Inferior parietal cortex (tissue), 1 donor: ENCODE measurements around the gene OR56A4.
A peak's percentile ranks its signal among the peaks of the same experiment; 100 is the strongest.

Experiments used
- DNase-seq: peaks from one replicate; pipeline ENCODE4 v3.0.0-alpha.2; 2016; ENCODE audit errors: extremely low spot score

Gene OR56A4, protein sequence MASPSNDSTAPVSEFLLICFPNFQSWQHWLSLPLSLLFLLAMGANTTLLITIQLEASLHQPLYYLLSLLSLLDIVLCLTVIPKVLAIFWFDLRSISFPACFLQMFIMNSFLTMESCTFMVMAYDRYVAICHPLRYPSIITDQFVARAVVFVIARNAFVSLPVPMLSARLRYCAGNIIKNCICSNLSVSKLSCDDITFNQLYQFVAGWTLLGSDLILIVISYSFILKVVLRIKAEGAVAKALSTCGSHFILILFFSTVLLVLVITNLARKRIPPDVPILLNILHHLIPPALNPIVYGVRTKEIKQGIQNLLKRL

GRCh38 chr11:6006846-6007245, at the start of gene OR56A4:
Gene OR56A4 (minus strand): TSS chr11:6006946. CDS start chr11:6002992, 3,954 bp downstream.
- DNase-seq: no peak

- no peak for DNase-seq
Measured at GRCh38 chr11:6055569-6055968, 48.8 kb upstream of the OR56A4 start.

GRCh38 chr11:6052374-6052773, 45.6 kb upstream of the OR56A4 start:
- no peak for DNase-seq

DNA sequence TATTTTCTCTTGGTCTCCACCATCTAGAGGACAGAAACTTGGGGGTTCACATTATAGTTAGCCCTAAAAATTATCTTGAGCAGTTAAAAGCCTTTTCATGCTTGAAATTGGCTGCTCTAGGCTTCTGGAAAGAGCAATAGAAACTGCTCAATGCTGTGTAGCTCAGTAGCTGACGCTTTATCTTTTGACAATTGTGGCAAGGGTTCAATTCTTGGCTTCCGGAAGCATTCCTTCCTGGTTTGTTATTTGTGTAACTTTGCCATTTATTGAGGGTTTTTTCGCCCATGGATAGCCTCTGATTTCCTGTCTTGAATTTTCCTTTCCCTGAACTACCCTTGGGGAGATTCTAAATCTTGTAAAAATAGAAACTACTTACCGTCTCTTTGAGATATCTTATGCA, 34.1 kb upstream of the OR56A4 start:
- no peak for DNase-seq

DNA sequence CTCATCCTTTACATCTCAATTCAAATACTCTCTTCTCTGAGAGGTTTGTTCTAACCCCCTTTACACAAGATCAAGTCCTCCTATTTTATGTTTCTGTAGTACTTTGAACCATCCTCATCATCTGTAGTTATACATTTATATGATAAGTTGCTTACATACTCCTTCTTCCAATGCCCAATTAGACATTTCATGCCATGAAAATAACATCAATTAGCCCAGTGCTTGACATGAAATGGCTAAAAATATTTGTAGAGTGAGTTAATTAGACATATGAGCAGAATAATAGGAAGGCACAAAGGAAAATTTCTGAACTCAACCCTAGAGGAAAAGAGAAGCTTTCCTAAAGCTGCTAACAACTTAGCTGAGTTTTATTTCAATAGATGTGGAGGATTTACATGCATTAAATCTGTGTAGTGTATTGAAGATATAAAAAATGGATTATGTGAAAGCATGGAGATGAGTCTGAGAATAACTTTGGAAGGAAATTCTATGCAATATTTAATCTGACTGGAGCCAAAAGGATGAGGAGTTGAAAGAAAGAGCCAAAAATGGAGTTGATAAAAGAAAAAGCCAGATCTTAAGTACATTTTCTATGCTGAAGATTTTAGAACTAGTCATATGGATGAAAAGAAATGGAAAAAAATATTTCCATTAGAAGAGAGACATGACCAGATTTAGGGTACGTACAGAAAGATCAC, 24.1 kb upstream of the OR56A4 start, which contains the start of gene OR56A1:
Gene OR56A1, minus strand, starts transcription at position 51 of the 698 bp plus-strand sequence. CDS start 3,066 bp downstream, outside the sequence.
- DNase-seq: no peak

- DNase-seq: no peak
Measured at GRCh38 chr11:6027501-6027900, 20.8 kb upstream of the OR56A4 start.

DNA sequence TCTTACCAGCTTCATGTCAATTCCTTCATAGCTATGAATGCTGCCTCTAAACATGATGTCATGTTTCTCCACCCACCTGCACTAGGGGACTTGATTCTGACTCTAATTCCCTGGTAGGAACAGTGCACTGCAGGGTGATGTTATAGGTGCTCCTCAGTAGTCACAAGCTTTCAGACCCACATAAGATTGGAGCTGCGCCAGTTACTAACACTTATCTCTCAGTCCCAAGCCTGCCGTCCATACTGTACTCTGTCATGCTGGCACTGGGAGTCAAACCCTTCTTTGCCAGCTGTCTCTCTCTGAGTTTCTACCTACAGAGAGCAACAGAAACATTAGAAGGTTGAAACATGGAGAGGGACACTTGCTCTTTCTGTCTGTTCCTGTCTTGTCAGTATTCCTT, 18.3 kb upstream of the OR56A4 start:
- DNase-seq: no peak

GRCh38 chr11:6022956-6023355, 16.2 kb upstream of the OR56A4 start:
- peak; percentile 69 for DNase-seq

GRCh38 chr11:6013042-6013441, 6.3 kb upstream of the OR56A4 start:
- no peak for DNase-seq

GRCh38 chr11:6012035-6012668, 5.4 kb upstream of the OR56A4 start:
- DNase-seq: no peak

- DNase-seq: no peak
Measured at GRCh38 chr11:6006395-6006794, 351 bp downstream of the OR56A4 start.

DNA sequence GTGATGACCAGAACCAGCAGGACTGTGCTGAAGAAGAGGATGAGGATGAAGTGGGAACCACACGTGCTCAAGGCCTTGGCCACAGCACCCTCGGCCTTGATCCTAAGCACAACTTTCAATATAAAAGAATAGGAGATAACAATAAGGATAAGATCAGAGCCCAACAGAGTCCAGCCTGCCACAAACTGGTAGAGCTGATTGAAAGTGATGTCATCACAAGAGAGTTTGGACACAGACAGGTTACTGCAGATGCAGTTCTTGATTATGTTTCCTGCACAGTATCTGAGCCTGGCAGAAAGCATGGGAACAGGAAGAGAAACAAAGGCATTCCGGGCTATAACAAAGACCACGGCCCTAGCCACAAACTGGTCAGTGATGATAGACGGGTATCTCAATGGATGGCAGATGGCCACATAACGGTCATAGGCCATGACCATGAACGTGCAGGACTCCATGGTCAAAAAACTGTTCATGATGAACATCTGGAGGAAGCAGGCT, 4.5 kb downstream of the OR56A4 start:
- DNase-seq: no peak

- DNase-seq: no peak
Measured at GRCh38 chr11:5994791-5995190, 12.0 kb downstream of the OR56A4 start.

- no peak for DNase-seq
Measured at GRCh38 chr11:5992604-5993251, 14.0 kb downstream of the OR56A4 start.

- no peak for DNase-seq
Measured at GRCh38 chr11:5992150-5992549, 14.6 kb downstream of the OR56A4 start.

DNA sequence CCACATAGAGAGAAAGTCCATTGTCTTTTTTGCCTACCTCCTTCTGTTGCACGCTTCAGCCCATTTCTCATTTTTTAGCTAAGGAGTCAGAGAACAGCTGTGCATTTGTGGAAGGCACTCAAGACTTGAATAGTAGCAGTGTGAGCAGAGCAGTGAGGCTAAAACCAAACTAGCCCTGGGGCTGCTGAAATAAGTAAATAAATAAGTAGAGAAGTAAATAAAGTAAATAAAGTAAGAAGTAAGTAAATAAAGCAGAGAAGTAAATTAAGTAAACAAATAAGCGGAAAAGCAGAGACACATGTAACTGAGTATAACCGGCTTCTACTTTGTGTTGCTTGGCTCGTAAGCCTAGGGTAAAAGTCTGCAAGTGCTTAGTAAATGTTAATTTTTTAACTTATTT, 17.5 kb downstream of the OR56A4 start:
- no peak for DNase-seq

DNA sequence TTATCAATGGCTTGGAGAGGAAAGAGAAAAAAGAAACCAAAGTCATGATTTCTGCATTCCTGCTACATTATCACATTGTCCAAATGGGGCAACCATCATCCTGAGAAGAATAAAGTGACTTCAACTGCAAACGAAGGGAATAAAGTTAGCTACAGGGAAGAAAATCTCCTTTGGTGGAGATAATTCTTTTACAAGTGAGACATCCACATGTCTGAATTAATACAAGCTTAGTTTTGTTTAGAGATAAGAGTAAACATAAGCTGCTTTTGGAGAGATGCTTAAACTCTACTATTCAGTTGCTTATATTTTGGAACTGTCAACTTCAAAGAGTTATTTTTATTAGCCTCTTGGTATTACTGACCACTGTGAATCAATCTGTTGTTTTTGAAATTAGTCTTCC, 19.9 kb downstream of the OR56A4 start, which contains the start of gene OR52L1:
Gene OR52L1, minus strand, starts transcription at position 101 of the 400 bp plus-strand sequence. Its CDS starts 55 bp downstream, at position 46.
- no peak for DNase-seq

- no peak for DNase-seq
Measured at GRCh38 chr11:5983443-5983842, 23.3 kb downstream of the OR56A4 start.

DNA sequence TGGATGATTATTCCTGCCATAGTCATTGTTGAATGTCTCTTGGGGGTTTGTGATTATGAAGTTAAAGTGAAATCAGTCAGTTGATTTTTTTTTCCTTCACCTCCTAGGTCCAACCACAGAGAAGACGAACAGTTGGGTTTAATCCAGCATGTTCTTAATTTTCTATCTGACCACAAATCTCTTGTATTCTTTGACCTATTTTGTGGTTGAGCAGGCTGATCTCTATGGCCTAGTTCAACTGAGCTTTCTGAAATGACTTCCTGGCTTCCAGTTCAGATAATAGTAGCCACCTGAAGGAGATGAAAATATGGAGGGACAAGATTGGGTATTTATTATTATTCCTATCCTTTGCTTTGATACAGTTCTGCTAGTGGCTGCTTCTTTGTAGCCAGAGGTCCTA, 33.2 kb downstream of the OR56A4 start:
- no peak for DNase-seq

DNA sequence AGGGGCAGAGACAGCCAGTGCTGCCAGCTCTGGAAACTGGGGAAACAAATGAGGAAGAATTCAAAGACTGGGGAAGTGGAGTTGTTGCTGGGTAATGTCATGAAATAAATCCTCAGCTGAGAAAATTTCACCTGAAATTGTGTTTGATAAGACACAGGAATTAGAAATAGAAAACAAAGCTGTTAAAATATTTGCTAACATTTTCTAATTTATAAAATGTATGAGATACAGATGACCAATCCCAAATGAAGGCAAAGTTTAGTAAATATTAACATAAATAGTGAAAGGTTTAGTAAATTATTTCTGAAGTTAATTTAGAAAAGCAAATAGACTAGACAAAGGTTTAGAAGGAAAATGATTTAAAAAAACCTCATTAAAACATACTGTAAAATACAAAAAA, 38.4 kb downstream of the OR56A4 start, which contains the start of gene OR56A5:
Gene OR56A5, minus strand, starts transcription at position 101 of the 400 bp plus-strand sequence. Its CDS starts 0 bp downstream, at position 101.
- no peak for DNase-seq

DNA sequence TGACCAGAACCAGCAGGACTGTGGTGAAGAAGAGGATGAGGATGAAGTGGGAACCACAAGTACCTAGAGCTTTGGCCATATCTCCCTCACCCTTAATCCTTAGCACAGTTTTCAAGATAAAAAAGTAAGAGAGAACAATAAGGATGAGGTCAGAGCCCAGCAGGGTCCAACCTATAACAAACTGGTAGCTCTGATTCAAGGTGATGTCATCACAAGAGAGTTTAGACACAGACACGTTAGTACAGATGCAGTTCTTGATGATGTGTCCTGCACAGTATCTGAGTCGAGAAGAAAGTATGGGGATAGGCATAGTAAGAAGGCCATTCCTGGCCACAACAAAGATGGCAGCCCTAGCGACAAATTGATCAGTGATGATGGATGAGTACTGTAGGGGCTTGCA, 39.0 kb downstream of the OR56A4 start:
- no peak for DNase-seq

DNA sequence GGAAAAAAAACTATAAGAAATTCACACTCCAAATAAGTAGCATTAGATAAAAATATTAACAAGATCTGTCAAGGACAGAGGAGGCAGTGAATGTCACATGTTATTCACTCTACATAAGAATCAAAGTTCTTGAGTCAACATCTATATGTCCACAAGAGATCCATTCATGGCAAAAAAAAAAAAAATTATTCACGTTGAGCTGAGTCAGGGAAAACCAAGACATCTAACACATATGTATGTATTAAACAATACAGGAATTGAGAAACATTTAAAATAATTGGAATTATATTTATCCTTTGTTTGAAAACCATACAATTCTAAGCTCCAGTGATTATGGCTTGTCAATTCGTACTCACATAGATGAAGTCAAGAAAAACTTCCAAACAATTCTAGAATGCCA, 39.8 kb downstream of the OR56A4 start:
- DNase-seq: no peak
